Measurements from ENCODE around the gene MAP2K4.

DNA sequence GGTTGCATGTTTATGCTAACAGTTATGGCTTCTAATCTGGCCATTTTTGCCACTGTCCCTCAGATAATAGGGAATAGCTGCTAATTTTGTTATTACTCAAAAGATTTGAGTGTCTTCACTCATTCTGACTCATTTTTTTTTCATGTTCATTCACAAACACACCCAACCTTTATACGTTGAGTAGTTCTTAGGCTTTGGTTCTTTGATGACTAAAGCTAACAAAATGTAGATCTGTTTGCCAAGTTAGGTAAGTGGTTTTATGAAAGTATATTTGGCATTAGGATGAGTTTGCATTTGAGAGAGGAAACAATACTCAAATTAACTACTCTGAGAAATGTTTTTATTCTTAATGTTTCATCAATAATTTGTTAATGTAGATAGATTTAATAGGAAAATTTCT is 3.6 kb downstream of the MAP2K4 start:
- TF ChIP-seq POLR2A (IDR thresholded peaks at IDR 0.05; ENCODE audit: control extremely low read depth in 1 of 2, low read depth in 2 of 2, low read length in 2 of 2) (no peak), SP2 (IDR thresholded peaks at IDR 0.05; ENCODE audit: low read length) (no peak), BRCA1 (IDR thresholded peaks at IDR 0.05; ENCODE audit: low read depth, low read length) (no peak), ZNF274 (IDR thresholded peaks at IDR 0.05; ENCODE audit: borderline replicate concordance, extremely low read depth, low read length) (no peak), NRF1 (IDR thresholded peaks at IDR 0.05; ENCODE audit: low read depth, low read length) (no peak), FOSL1 (IDR thresholded peaks at IDR 0.05; ENCODE audit: insufficient read depth, low read depth, low read length) (no peak), JUND (IDR thresholded peaks at IDR 0.05; ENCODE audit: low read length) (no peak), SAP30 (IDR thresholded peaks at IDR 0.05; ENCODE audit: insufficient read depth, insufficient replicate concordance, low read length) (no peak), EZH2 (IDR thresholded peaks at IDR 0.05; ENCODE audit: low read depth, low read length, severe bottlenecking) (no peak), YY1 (IDR thresholded peaks at IDR 0.05; ENCODE audit: low read depth, low read length) (no peak)
- TF ChIP-seq, protein P1, sequence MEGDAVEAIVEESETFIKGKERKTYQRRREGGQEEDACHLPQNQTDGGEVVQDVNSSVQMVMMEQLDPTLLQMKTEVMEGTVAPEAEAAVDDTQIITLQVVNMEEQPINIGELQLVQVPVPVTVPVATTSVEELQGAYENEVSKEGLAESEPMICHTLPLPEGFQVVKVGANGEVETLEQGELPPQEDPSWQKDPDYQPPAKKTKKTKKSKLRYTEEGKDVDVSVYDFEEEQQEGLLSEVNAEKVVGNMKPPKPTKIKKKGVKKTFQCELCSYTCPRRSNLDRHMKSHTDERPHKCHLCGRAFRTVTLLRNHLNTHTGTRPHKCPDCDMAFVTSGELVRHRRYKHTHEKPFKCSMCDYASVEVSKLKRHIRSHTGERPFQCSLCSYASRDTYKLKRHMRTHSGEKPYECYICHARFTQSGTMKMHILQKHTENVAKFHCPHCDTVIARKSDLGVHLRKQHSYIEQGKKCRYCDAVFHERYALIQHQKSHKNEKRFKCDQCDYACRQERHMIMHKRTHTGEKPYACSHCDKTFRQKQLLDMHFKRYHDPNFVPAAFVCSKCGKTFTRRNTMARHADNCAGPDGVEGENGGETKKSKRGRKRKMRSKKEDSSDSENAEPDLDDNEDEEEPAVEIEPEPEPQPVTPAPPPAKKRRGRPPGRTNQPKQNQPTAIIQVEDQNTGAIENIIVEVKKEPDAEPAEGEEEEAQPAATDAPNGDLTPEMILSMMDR (IDR thresholded peaks at IDR 0.05; ENCODE audit: control extremely low read depth in 1 of 3, insufficient read depth in 1 of 3, low read depth in 1 of 3, low read length in 3 of 3), result no peak
